Colon (tissue), 2 donors: ENCODE measurements around the gene MYL9.
"Not testable (repeated sequence)": the region's sequence is repeated elsewhere in the genome, so short reads cannot be mapped to it uniquely, and the experiment has no call there.

Experiments
- FAIRE-seq: peaks from 2 replicates; lab custom pipeline; 2012; peaks lifted over from hg19 to GRCh38; lab: Jason Lieb, UNC
- donor health status: control.
- donor health status: control.

MYL9 gene

GRCh38 chr20:36549942-36550789, 8.8 kb downstream of the MYL9 start:
- no peak for FAIRE-seq

DNA sequence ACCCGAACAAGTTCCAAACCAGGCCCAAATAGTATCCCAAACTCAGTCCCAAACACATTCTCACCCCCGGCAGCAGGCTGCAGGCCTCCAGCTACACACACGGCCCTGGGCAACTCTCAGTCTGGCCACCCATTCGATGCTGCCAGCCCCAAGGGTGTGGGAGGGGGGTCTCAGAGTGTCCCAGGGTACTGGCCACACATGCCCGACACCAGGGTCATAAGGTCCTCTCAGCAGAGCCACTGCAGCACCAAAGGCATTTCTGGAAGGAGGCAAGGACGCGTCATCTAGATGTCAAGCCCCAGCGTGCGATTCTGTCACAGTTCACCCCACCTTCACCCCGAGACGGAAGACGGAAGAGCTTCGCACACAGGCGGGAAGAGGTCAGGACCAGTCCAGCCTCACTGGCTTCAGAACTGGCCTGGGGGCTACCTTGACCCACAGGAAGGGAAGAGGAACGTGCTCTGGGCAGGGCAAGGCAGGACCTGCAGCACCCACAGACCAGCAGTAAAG, 9.5 kb downstream of the MYL9 start:
- FAIRE-seq = no peak

DNA sequence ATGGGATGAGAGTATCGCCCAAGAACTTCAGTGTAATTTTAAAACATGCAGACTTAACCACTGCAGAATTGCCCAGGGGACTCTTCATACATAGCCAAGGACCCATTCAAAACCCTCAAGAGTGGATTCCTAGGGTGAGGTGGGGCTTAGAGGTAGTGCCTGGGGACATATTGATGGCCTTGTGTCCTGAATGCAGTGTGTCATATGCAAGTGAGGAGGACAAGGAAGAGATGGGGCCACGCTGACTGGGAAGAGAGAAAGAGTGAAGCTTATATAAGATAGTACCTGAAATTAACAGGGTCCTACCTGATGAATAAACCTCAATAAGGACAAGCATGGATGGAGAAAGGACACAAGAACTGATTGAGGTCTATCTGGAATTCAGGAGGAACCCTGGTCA, 13.9 kb downstream of the MYL9 start:
- no peak for FAIRE-seq

DNA sequence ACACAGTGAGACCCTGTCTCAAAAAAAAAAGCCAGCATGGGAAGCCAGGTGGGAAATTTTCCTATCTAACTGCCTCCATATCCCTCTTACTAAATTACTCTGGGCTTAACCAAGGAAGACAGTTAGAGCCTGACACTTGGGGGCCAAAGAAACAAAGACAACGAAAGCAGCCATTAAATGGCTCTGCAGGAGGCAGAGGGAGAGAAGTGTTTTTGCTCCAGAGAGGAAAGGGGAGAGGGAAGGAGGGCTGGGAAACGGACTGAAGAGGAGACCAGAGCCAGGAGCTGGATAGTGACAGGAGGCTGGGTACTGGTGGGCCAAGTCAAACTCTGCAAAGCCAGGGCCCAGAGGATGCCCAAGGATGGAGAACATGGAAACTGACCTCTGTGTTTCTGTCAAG, 21.4 kb downstream of the MYL9 start:
- FAIRE-seq = no peak

DNA sequence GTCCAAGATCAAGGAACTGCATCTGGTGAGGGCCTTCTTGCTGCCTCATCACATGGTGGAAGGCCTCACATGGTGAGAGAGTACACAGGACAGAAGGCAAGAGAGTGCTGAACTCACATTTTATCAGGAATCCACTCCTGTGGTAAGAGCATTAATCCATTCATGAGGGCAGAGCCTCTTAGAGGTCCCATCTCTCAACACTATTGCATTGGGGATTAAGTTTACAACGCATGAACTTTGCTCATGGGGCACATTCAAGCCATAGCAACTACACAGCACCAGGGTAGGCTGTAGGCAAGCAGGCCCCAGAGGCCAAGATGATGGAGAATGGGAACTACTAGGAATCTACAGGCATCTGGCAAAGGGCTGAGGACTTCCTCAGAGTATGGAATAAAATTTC, 22.1 kb downstream of the MYL9 start:
- FAIRE-seq = no peak

GRCh38 chr20:36564078-36564725, 22.9 kb downstream of the MYL9 start:
- FAIRE-seq = not testable (repeated sequence)

DNA sequence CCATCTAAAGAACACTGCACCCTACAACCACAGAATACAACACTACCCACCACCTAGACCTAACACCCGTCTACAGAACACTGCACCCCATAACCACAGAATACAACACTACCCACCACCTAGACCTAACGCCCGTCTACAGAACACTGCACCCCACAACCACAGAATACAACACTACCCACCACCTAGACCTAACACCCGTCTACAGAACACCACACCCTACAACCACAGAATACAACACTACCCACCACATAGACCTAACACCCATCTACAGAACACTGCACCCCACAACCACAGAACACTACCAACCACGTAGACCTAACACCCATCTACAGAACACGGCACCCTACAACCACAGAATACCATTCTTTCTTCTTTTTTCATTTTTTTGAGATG, 23.4 kb downstream of the MYL9 start:
- not testable (repeated sequence) for FAIRE-seq

DNA sequence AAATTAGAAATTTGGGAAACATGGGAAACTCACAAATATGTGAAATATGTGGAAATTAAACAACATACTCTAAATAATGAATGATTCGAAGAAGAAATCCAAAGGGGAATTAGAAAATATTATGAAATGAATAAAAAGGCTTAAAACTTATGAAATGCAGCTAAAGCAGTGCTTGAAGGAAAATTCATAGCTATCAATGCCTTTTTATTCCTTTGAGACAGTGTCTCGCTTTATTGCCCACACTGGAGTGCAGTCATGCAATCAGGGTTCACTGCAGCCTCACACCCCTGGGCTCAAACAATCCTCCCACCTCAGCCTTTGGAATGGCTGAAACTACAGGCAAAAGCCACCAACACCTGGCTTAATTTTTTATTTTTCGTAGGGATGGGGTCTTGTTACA, 24.2 kb downstream of the MYL9 start:
- FAIRE-seq = no peak

GRCh38 chr20:36569847-36570429, 28.6 kb downstream of the MYL9 start:
- FAIRE-seq = no peak

- no peak for FAIRE-seq
Measured at GRCh38 chr20:36571564-36572504, 30.5 kb downstream of the MYL9 start.

GRCh38 chr20:36572701-36573102, 31.4 kb downstream of the MYL9 start:
- FAIRE-seq = no peak

DNA sequence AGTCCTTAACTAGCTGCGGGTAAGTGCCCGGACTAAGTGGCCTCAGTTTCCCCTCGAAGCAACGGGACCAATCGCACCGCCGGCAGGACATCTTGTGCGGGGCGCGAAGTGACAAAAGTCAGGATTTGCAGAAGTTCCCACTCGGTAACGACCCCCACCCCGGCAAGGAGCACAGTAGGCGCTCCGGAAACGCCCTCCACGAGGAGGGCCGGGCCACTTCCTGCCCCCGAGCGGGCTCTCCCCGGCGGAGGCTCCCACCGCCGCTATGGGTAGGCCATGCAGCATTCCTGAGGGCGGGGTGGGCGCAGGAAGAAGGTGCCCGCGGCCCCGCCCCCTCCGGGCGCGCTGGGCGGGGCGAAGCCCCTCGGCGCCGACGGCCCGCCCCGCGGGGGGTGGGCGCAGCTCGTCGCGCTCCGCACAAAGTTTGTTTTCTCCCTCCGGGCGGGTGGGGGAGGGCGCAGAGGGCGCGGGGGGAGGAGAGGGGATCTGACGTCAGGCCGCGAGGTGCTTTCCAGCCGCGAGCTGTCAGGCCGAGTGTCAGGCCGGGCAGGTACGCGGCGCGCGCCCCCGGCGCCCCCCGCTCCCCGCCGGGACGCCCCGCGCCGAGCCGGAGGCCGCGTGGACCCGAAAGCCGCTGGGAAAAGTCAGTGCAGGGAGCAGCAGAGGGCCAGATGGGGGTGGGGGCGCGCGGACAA, 31.9 kb downstream of the MYL9 start, which contains the start of gene TGIF2:
Gene TGIF2 (plus strand): TSS at position 495 of the 695 bp plus-strand sequence. CDS start 5,178 bp downstream, outside the sequence.
- FAIRE-seq = no peak

GRCh38 chr20:36573798-36574365, 32.6 kb downstream of the MYL9 start:
- FAIRE-seq = no peak

DNA sequence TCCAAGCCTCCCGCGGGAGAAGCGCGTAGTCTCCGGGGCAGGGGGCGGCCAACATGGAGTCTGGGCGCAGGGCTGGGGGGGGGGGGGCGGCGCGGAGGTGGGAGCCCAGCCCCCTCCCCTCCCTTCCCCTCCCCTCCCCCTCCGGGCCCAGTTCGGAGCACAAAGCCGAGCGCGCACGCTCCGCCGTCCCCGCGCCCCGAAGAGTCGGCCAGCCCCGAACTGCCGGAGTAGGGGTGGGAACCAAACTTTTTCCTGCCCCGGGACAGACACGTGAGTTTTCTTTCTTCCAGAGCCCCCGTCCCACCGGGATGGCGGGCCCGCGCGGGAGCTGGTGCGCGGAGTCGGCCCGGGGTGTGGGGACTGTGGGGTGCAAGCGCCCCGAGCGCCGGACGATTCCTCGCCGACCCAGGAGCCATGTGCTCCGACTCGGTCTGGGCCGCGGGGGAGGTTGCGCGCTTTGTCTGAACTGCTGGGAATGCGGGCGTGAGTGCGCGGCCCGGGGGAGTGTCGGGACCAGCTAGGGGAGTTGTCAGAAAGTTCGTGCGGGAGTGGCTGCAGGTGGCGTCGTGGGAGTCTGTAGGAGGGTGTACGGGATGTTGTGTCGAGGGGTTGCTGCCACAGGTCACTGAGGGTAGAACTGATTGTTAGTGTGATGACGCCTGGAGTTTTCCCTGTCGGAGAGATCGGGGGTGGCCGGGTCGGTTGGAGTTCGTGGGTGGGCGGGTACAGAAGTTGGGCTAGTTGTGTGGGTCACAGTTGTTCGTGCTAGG, 33.2 kb downstream of the MYL9 start:
- FAIRE-seq = no peak

- no peak for FAIRE-seq
Measured at GRCh38 chr20:36576081-36576445, 34.7 kb downstream of the MYL9 start.

DNA sequence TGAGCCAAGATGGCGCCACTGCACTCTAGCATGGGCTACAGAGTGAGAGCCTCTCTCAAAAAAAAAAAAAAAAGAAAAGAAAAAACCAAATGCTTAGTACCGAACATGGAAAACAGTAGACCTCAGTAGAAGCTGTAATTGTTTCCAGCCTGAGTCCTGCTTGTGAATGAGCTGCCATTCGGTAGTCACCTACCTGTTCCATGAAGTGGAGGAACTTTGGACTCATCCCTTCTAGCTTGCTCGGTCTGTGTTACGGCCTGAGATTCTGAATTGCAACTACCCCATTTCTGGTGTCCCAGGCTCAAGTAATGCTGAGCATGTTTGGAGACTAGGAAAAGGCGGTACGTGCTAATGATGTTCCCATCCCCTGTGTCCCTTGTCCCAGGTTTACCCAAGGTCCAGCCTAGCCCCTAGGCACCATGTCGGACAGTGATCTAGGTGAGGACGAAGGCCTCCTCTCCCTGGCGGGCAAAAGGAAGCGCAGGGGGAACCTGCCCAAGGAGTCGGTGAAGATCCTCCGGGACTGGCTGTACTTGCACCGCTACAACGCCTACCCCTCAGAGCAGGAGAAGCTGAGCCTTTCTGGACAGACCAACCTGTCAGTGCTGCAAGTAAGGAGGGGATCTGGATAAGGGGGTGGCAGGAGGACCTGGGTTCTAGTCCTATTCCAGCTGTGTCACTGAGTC, 37.2 kb downstream of the MYL9 start:
- FAIRE-seq = no peak

GRCh38 chr20:36579996-36580545, 38.8 kb downstream of the MYL9 start:
- no peak for FAIRE-seq

- FAIRE-seq = no peak
Measured at GRCh38 chr20:36582322-36582721, 41.0 kb downstream of the MYL9 start.

GRCh38 chr20:36582821-36583220, 41.5 kb downstream of the MYL9 start:
- FAIRE-seq = no peak
